Right lobe of liver (tissue), 6 donors: ENCODE results near the gene PHF20. TPM values are rescaled to one million over a fixed set of nuclear protein-coding genes. Genes with fewer than 3 reads are reported as not detected.
"Not testable (repeated sequence)": the region's sequence is repeated elsewhere in the genome, so short reads cannot be mapped to it uniquely, and the experiment has no call there.

Source experiments
- ATAC-seq, 4 donors: fragments of 200-7000 bp; cut with Tn5 transposase; one replicate each; pipeline ENCODE4 v1.9.1; 2020; ENCODE audit warnings: mild to moderate bottlenecking in 4 of 4, moderate library complexity in 4 of 4
- DNase-seq, 3 donors: peaks; one replicate each; pipeline ENCODE4 v3.0.0-alpha.2; 2020
- H3K27ac ChIP-seq, 3 donors: fragments of 200-600 bp; one replicate each; pipeline ENCODE4 v1.8.0; 2022
- H3K27me3 ChIP-seq, 2 donors: fragments of 200-600 bp; one replicate each; pipeline ENCODE4 v1.8.0; 2022
- H3K36me3 ChIP-seq, 4 donors: fragments of 200-600 bp; sonication (generic) in 1 of 4; one replicate each; pipeline versions ENCODE4 v1.5.1 to v1.8.0; 2017 to 2022; ENCODE audit warnings: control low read depth in 1 of 4
- H3K4me1 ChIP-seq, 4 donors: fragments of 200-600 bp; sonication (generic) in 1 of 4; one replicate each; pipeline versions ENCODE4 v1.5.1 to v1.8.0; 2017 to 2022; ENCODE audit warnings: control low read depth in 1 of 4
- H3K4me3 ChIP-seq, 3 donors: fragments of 200-600 bp; one replicate each; pipeline ENCODE4 v1.8.0; 2022
- H3K9me3 ChIP-seq, 4 donors: fragments of 200-600 bp; sonication (generic) in 1 of 4; one replicate each; pipeline versions ENCODE4 v1.5.1 to v1.8.0; 2017 to 2022; ENCODE audit warnings: control low read depth in 1 of 4
- POLR2A ChIP-seq: fragments of 450-650 bp; IDR thresholded peaks from one replicate; pipeline ENCODE4 v1.6.1; 2017; ENCODE audit warnings: antibody characterized with exemption, mild to moderate bottlenecking
- WGBS: methylation state at CpG from one replicate; pipeline ENCODE4 v1.1.6; 2018; ENCODE audit warnings: low coverage, low lambda C conversion rate; ENCODE audit not compliant: insufficient coverage; ENCODE audit errors: missing lambda C conversion rate; 5-methylcytosine and 5-hydroxymethylcytosine counted together
- intact Hi-C, 2 donors: fragments of 100-400 bp; cut with DNase I; formaldehyde crosslinking; loops; one replicate each; pipeline versions ENCODE4 v1.11.2 to v1.14.1; 2022
- total RNA-seq, 6 experiments: library from RNA; depleted of rRNA in 2 of 6; stranded (reverse); fragments of >200 nt in 2 of 6; fragmentation: NEBNext Ultra II Directional in 3 of 6; extraction: Animal tissue kit (Norgen Biotek cat#: 25700) in 3 of 6; gene quantifications; one replicate each; pipeline versions ENCODE4 v1.1.0 to v1.2.4, GENCODE V29; 2016 to 2023
- TF ChIP-seq, protein P1 (sequence below), 4 donors: fragments of 200-600 bp in 3 of 4; fragments of 450-650 bp in 1 of 4; IDR thresholded peaks; one replicate each; pipeline versions ENCODE4 v1.5.1 to v1.8.0; 2016 to 2022; ENCODE audit warnings: antibody characterized with exemption in 4 of 4, mild to moderate bottlenecking in 2 of 4
- donor health status: DM: no; HTN: yes; CAD: no.
- donor health status: DM: no; HTN: no; CAD: no.
- donor health status: DM: no; HTN: no; CAD: no.
- donor health status: DM: no; HTN: yes; CAD: no.
- donor health status: DM: no; HTN: yes; CAD: no.

PHF20 gene
- total RNA-seq, 6 experiments from 2014 or later: 9.3 to 16.7 (median 14.5) TPM

DNA sequence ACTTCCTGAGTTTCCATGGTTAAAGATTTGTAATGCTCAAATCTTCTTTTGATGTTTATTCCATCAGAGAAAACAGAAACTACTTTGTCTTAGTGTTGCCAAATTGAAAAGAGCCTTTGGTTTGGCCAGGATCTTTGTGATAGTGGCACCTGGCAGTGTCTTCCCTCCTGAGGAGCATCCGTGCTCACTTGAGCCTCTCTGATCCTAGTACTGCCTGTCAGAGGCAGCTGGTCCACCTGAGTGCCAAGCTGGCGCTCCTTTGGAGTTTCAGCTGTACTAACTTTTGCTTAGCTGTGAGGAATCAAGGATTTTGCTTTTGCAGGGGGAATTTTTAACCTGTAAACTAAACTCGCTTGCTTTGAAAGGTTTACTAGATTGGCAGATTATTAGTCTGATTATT, 121.1 kb downstream of the PHF20 start:
- Histone ChIP-seq H3K27me3 (no peaks in the 10 kb centered on the region), H3K4me3 (no peak overlapping the region), H3K9me3 (no peaks in the 10 kb centered on the region), H3K36me3 (no peaks in the 10 kb centered on the region), H3K4me1 (no peaks in the 10 kb centered on the region), H3K27ac (no peak overlapping the region)
- DNase-seq (no peak), ATAC-seq (no peak)
- 92% methylated on average over 3 of the region's 3 CpGs for WGBS
- TF ChIP-seq, protein P1, sequence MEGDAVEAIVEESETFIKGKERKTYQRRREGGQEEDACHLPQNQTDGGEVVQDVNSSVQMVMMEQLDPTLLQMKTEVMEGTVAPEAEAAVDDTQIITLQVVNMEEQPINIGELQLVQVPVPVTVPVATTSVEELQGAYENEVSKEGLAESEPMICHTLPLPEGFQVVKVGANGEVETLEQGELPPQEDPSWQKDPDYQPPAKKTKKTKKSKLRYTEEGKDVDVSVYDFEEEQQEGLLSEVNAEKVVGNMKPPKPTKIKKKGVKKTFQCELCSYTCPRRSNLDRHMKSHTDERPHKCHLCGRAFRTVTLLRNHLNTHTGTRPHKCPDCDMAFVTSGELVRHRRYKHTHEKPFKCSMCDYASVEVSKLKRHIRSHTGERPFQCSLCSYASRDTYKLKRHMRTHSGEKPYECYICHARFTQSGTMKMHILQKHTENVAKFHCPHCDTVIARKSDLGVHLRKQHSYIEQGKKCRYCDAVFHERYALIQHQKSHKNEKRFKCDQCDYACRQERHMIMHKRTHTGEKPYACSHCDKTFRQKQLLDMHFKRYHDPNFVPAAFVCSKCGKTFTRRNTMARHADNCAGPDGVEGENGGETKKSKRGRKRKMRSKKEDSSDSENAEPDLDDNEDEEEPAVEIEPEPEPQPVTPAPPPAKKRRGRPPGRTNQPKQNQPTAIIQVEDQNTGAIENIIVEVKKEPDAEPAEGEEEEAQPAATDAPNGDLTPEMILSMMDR (IDR thresholded peaks at IDR 0.05): no peak
- no peak for TF ChIP-seq POLR2A
- intact Hi-C loops: no loop called here

DNA sequence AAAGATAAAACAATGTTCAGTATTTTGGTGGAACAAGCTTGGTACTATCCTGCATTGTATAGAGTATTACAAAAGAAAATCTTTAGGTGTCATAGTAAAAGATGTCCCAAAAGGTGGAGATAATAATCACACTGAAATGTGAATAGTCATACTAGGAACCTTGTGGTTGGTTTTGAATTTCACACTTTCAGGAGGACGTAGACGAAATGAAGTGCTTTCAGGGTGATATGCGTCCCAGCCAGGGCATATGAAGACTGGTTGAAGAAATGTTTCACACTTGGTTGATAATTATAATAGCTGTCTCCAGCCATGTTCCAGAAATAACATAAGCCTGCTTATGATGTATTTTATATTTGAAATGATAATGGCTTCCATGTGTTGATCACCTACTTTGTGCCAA, 122.1 kb downstream of the PHF20 start:
- no peak for ATAC-seq
- H3K27me3 ChIP-seq: no peaks in the 10 kb centered on the region
- 70% methylated on average over 3 of the region's 3 CpGs for WGBS
- no peaks in the 10 kb centered on the region for H3K4me1 ChIP-seq
- H3K9me3 ChIP-seq: no peaks in the 10 kb centered on the region
- intact Hi-C loops: no loop called here
- no peak overlapping the region for H3K27ac ChIP-seq
- H3K4me3 ChIP-seq: no peak overlapping the region
- no peak for TF ChIP-seq POLR2A
- TF ChIP-seq, protein P1 (IDR thresholded peaks at IDR 0.05): no peak
- H3K36me3 ChIP-seq: no peaks in the 10 kb centered on the region
- no peak for DNase-seq

DNA sequence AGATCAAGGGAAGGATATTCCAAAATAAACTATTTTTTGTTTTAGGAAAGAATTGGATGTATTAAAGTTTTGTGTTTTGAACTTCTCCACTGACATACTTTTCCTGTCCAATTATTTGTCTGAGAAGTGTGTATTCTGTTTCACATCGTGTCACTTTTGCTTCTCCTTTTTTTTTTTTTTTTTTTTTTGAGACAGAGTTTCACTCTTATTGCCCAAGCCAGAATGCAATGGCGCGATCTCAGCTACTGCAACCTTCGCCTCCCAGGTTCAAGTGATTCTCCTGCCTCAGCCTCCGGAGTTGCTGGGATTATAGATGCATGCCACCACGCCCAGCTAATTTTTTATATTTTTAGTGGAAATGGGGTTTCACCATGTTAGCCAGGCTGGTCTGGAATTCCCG, 123.7 kb downstream of the PHF20 start:
- WGBS: 91% methylated on average over 4 of the region's 7 CpGs

DNA sequence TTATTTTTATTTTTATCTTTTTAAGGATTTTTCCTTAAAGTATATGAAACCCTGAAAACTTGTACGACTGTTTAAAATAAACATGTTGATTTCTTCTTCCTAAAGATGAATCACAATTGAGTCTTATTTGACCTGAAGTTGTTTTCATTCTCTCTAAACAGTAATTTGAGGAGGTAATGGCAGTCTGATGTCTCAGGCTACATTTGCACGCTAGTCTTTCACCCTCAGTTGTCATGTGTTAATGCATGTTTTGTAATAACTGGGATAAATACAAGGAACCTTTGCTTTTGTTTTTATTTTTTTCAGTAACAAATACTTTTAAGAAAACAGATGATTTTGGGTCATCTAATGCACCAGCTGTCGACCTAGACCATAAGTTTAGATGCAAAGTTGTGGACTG, 127.2 kb downstream of the PHF20 start:
- Histone ChIP-seq H3K4me3 (no peak overlapping the region), H3K9me3 (no peaks in the 10 kb centered on the region), H3K36me3 (peaks cover 0 to 16% (median 6%) of the 10 kb centered on the region in 4 donors), H3K27me3 (no peaks in the 10 kb centered on the region), H3K4me1 (no peaks in the 10 kb centered on the region), H3K27ac (no peak overlapping the region)
- 100% methylated on average over 3 of the region's 3 CpGs for WGBS
- DNase-seq (no peak), ATAC-seq (no peak)
- no peak for TF ChIP-seq POLR2A
- TF ChIP-seq, protein P1 (IDR thresholded peaks at IDR 0.05): no peak
- intact Hi-C loops: no loop called here

More for the DNA sequence above, 123.7 kb downstream of the PHF20 start:
- H3K4me3 ChIP-seq, intact Hi-C loops, H3K9me3 ChIP-seq, ATAC-seq, H3K27ac ChIP-seq, H3K27me3 ChIP-seq, H3K4me1 ChIP-seq, DNase-seq: not testable (repeated sequence)
- H3K36me3 ChIP-seq: peaks cover 0 to 13% (median 6%) of the 10 kb centered on the region in 4 donors

DNA sequence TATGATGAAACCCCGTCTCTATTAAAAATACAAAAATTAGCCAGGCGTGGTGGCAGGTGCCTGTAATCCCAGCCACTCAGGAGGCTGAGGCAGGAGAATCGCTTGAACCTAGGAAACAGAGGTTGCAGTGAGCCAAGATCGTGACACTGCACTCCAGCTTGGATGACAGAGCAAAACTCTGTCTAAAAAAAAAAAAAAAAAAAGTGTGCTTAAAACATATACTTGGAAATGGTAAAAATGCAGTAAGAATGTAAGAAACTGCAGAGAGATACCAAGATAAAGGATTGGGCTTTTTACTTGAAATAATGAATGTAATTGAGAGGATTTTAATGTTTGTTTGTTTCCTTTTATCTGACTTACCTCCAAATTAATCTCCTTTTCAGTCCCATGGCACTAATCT, 129.4 kb downstream of the PHF20 start:
- 94% methylated on average over 4 of the region's 4 CpGs for WGBS
- H3K9me3 ChIP-seq, H3K4me3 ChIP-seq, ATAC-seq, intact Hi-C loops, H3K27ac ChIP-seq, H3K4me1 ChIP-seq, DNase-seq, H3K27me3 ChIP-seq: not testable (repeated sequence)
- H3K36me3 ChIP-seq: peaks cover 0 to 16% (median 6%) of the 10 kb centered on the region in 4 donors
